Heart left ventricle (tissue), 16 donors: Measurements from ENCODE around the gene STAG1. TPM values are rescaled to one million over a fixed set of nuclear protein-coding genes. Genes with fewer than 3 reads are reported as not detected.

Source experiments
- ATAC-seq, 4 donors: fragments of 200-7000 bp; cut with Tn5 transposase; one replicate each; pipeline ENCODE4 v1.9.1; 2020 to 2022; ENCODE audit warnings: moderate library complexity in 4 of 4, mild to moderate bottlenecking in 3 of 4, moderate number of reproducible peaks in 1 of 4
- DNase-seq, 5 donors: peaks; one replicate each; pipeline ENCODE4 v3.0.0-alpha.2; 2020
- H3K27ac ChIP-seq, 12 donors: fragments of 200-600 bp; sonication (generic) in 4 of 12; one replicate each; pipeline versions ENCODE4 v1.5.0 to v1.8.0; 2016 to 2022; ENCODE audit warnings: mild to moderate bottlenecking in 2 of 12
- H3K27me3 ChIP-seq, 9 donors: fragments of 200-600 bp; sonication (generic) in 2 of 9; one replicate each; pipeline versions ENCODE4 v1.5.1 to v1.8.0; 2016 to 2022; ENCODE audit warnings: mild to moderate bottlenecking in 3 of 9
- H3K36me3 ChIP-seq, 9 donors: fragments of 200-600 bp; sonication (generic) in 2 of 9; one replicate each; pipeline versions ENCODE4 v1.5.0 to v1.8.0; 2018 to 2022; ENCODE audit warnings: mild to moderate bottlenecking in 2 of 9
- H3K4me1 ChIP-seq, 12 donors: fragments of 200-600 bp; sonication (generic) in 4 of 12; one replicate each; pipeline versions ENCODE4 v1.5.0 to v1.8.0; 2016 to 2022; ENCODE audit warnings: mild to moderate bottlenecking in 3 of 12
- H3K4me3 ChIP-seq, 12 donors: fragments of 200-600 bp; sonication (generic) in 4 of 12; one replicate each; pipeline versions ENCODE4 v1.5.0 to v1.8.0; 2017 to 2022; ENCODE audit warnings: mild to moderate bottlenecking in 9 of 12, moderate library complexity in 4 of 12
- H3K9me3 ChIP-seq, 12 donors: fragments of 200-600 bp; sonication (generic) in 4 of 12; one replicate each; pipeline versions ENCODE4 v1.5.0 to v1.8.0; 2016 to 2022; ENCODE audit warnings: mild to moderate bottlenecking in 1 of 12
- POLR2A ChIP-seq, 2 donors: fragments of 450-650 bp; IDR thresholded peaks; one replicate each; pipeline ENCODE4 v1.6.1; 2017; ENCODE audit warnings: antibody characterized with exemption in 2 of 2, mild to moderate bottlenecking in 2 of 2, moderate library complexity in 2 of 2
- WGBS, 4 donors: extraction: QIAGEN DNeasy Blood & Tissue Kit in 2 of 4; methylation state at CpG; one replicate each; pipeline versions ENCODE4 v1.1.5 to v1.1.7; 2013 to 2018; 5-methylcytosine and 5-hydroxymethylcytosine counted together
- intact Hi-C, 10 donors: fragments of 100-400 bp; cut with DNase I; formaldehyde crosslinking; loops; one replicate each; pipeline versions ENCODE4 v1.11.1 to v1.14.2; 2022
- polyA plus RNA-seq, 2 donors: library from polyadenylated mRNA; stranded (reverse); fragments of 200-250 nt; gene quantifications; one replicate each; pipeline ENCODE4 v1.2.3, GENCODE V29; 2013
- total RNA-seq, 9 donors: library from RNA; depleted of rRNA in 2 of 9; stranded (reverse); fragments of >200 nt in 2 of 9; fragmentation: NEBNext Ultra II Directional in 3 of 9; extraction: Animal tissue kit (Norgen Biotek cat#: 25700) in 3 of 9; gene quantifications; one replicate each; pipeline versions ENCODE4 v1.1.0 to v1.2.4, GENCODE V29; 2016 to 2023
- TF ChIP-seq, protein P1 (sequence below), 12 donors: fragments of 200-600 bp; sonication (generic) in 4 of 12; IDR thresholded peaks; one replicate each; pipeline versions ENCODE4 v1.5.0 to v1.8.0; 2018 to 2022; ENCODE audit warnings: antibody characterized with exemption in 12 of 12, mild to moderate bottlenecking in 5 of 12
- donor health status: ischemic (EF 13 %, LVEDD 7.1; RV severe dilation, severe dysfunction).
- donor health status: healthy with polysubstance abuse.
- donor health status: DM: no; HTN: yes; CAD: no.
- donor health status: DM: no; HTN: no; CAD: no.
- donor health status: ischemic (EF 25% LVEDD 6.9; RV normal size, moderate dysfunction).
- donor health status: ischemic (EF 25% LVEDD 5.7; RV mildly dilated, moderate dysfunction).
- donor health status: healthy.
- donor health status: DM: yes; HTN: yes; CAD: no.
- donor health status: ischemic (EF 35%, LVEDD 5.7; RV mildly dilated, moderate dysfunction).
- donor health status: nonischemic (EF 11% LVEDD 7.7; RV severe dilation, severe dysfunction).
- donor health status: DM: yes; HTN: yes; CAD: no.
- donor health status: PGD.
- donor health status: ischemic (EF 29% LVEDD 5.4; RV normal size, mild dysfunction).
- donor health status: nonischemic (EF 23%, LVEDD 6.1; RV moderate dilation, normal function).

STAG1 gene
- total and polyA plus RNA-seq, 11 donors: 7.2 to 23.4 (median 19.8) TPM

DNA sequence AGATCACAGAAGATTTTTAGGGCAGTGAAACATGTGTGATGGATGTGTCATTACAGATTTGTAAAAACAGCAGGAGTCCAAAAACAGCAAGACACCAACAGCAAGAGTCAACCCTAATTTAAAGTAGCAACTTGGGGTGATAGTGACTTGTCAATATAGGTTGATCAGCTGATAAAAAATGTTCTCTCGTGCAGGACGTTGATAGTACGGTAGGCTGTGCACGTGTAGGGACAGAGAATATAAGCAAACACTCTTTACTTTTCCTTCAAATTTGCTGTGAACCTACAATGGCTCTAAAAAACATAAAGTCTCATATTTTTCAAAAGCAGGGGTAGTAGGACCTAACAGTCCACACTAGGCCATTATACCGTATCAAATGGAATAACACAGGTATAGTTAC is 120.8 kb downstream of the STAG1 start:
- Histone ChIP-seq H3K4me3 (no peak overlapping the region), H3K36me3 (peaks cover 0 to 10% (median 0%) of the 10 kb centered on the region in 9 donors), H3K27me3 (no peaks in the 10 kb centered on the region), H3K4me1 (peaks cover 0 to 21% (median 5%) of the 10 kb centered on the region in 12 donors), H3K27ac (no peak overlapping the region), H3K9me3 (no peaks in the 10 kb centered on the region)
- no peak for DNase-seq
- TF ChIP-seq POLR2A (IDR thresholded peaks at IDR 0.05): no peak
- TF ChIP-seq, protein P1, sequence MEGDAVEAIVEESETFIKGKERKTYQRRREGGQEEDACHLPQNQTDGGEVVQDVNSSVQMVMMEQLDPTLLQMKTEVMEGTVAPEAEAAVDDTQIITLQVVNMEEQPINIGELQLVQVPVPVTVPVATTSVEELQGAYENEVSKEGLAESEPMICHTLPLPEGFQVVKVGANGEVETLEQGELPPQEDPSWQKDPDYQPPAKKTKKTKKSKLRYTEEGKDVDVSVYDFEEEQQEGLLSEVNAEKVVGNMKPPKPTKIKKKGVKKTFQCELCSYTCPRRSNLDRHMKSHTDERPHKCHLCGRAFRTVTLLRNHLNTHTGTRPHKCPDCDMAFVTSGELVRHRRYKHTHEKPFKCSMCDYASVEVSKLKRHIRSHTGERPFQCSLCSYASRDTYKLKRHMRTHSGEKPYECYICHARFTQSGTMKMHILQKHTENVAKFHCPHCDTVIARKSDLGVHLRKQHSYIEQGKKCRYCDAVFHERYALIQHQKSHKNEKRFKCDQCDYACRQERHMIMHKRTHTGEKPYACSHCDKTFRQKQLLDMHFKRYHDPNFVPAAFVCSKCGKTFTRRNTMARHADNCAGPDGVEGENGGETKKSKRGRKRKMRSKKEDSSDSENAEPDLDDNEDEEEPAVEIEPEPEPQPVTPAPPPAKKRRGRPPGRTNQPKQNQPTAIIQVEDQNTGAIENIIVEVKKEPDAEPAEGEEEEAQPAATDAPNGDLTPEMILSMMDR (IDR thresholded peaks at IDR 0.05): no peak
- no peak for ATAC-seq
- WGBS, 4 donors: 81 to 89% (median 83%) methylated on average over 5 of the region's 5 CpGs
- intact Hi-C loops: no loop called here

DNA sequence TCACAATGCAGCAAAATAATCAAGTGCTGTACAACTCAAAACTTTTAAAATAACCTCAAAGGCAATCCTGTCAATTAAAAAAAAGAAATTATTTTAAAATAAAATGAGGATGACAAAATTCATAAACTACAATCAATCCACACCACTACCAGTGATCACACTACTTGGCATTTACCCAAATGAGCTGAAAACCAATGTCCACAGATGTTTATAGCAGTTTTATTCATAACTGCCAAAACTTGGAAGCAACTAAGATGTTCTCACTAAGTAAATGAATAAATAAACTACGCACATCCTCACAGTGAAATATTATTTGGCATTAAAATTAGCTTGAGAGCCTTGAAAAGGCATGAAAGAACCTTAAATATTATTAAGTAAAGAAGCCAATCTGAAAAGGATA is 121.3 kb downstream of the STAG1 start:
- peaks cover 0 to 21% (median 5%) of the 10 kb centered on the region in 12 donors for H3K4me1 ChIP-seq
- 59 to 86% (median 68%) methylated on average over 1 of the region's 1 CpG for WGBS, 4 donors
- no peak for TF ChIP-seq POLR2A (IDR thresholded peaks at IDR 0.05)
- TF ChIP-seq, protein P1 (IDR thresholded peaks at IDR 0.05): no peak
- peaks cover 0 to 11% (median 0%) of the 10 kb centered on the region in 9 donors for H3K36me3 ChIP-seq
- intact Hi-C loops: no loop called here
- H3K4me3 ChIP-seq: no peak overlapping the region
- ATAC-seq (no peak), DNase-seq (no peak)
- no peaks in the 10 kb centered on the region for H3K9me3 ChIP-seq
- no peak overlapping the region for H3K27ac ChIP-seq
- H3K27me3 ChIP-seq: no peaks in the 10 kb centered on the region

DNA sequence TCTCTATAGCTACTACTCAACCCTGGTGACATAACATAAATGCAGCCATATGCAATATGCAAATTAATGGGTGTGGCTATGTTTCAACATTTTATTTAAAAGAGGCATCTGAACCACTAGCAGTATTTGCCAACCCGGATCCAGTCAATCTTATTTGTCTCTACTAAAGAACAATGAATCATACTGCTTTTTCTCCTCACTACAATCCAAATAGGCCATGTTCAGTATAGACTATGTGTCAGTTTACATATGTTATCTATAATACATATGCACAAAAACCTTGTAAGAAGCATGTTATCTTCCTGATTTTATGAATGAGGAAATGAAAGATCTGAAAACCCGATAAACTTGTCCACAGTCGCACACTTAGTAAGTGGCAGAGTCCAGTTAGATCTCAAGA is 125.7 kb downstream of the STAG1 start:
- H3K27me3 ChIP-seq: no peaks in the 10 kb centered on the region
- H3K4me1 ChIP-seq: peaks cover 0 to 30% (median 11%) of the 10 kb centered on the region in 12 donors
- no peaks in the 10 kb centered on the region for H3K9me3 ChIP-seq
- H3K27ac ChIP-seq: no peak overlapping the region
- intact Hi-C loops: no loop called here
- no peak for TF ChIP-seq POLR2A (IDR thresholded peaks at IDR 0.05)
- TF ChIP-seq, protein P1 (IDR thresholded peaks at IDR 0.05): no peak
- 90 to 95% (median 93%) methylated on average over 3 of the region's 3 CpGs for WGBS, 4 donors
- H3K4me3 ChIP-seq: no peak overlapping the region
- ATAC-seq: no peak
- peaks cover 0 to 11% (median 0%) of the 10 kb centered on the region in 9 donors for H3K36me3 ChIP-seq
- DNase-seq: no peak

DNA sequence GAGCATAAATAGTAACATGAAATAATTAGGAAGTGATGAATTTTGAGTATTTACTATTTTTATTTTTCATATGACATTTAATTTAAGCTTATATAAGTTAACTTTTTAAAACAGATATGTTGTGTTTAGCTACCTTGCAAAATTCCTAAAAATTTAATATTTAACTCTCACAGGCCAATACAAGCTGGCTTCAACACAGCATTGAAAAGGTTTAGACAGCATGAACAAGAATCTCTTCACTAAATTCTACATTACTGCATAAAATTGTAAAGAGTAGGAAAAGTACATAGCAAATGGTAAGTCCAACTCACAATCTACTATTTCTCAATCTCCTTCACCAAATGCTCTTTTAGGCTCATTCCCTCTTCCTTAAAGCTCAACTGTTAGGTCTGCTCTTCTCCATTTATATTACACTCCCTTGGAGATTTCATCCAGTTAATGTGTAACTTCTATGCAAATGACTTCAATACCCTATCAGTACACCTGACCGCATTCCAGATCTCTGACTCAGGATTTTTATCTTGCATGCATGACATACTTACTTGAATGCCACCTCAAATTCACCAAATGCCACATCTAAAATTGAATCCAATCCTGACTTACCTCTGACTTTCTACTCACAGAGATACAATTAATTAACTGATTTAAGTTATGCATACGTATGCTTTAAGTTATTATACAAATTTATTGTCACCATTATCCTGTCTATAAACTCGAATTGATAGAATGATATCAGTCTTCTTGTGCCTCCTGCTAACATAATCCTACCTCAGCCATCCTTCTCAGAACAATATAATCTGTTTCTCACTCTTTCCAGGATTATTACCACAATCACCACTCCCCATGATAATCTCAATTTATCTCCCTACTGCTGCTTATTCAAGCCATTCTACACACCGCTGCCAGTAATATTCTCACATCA is 127.0 kb downstream of the STAG1 start:
- WGBS, 4 donors: 90 to 92% (median 91%) methylated on average over 4 of the region's 4 CpGs
- Histone ChIP-seq H3K4me1 (peaks cover 0 to 40% (median 10%) of the 10 kb centered on the region in 12 donors), H3K4me3 (no peak overlapping the region), H3K9me3 (no peaks in the 10 kb centered on the region), H3K27ac (no peak overlapping the region), H3K36me3 (peaks cover 0 to 18% (median 0%) of the 10 kb centered on the region in 9 donors), H3K27me3 (no peaks in the 10 kb centered on the region)
- DNase-seq (no peak), ATAC-seq (no peak)
- intact Hi-C loops: no loop called here
- TF ChIP-seq POLR2A (IDR thresholded peaks at IDR 0.05): no peak
- TF ChIP-seq, protein P1 (IDR thresholded peaks at IDR 0.05): no peak
